Measurements from ENCODE around the gene NSG1. TPM values are rescaled to one million over a fixed set of nuclear protein-coding genes. Genes with fewer than 3 reads are reported as not detected.

NSG1 gene
- 10 to 100 TPM; 10.3 to 10.4 TPM for total RNA-seq
- 28.3 TPM for polyA plus RNA-seq (2013, experiment 1 of 2)
- polyA plus RNA-seq (2013, experiment 2 of 2) = 29.6 TPM
- 0.20 to 54.2 (median 7.9) reads per million in 172 experiments for total RNA-seq

- Histone ChIP-seq H3K36me3 (ENCODE audit: insufficient read depth, low read length) (peaks cover 2% of the 10 kb centered on the region), H3K4me3 (ENCODE audit: low read length) (peak within 1 kb of the TSS; percentile 63), H3K9me3 (ENCODE audit: control insufficient read depth in 1 of 2, insufficient read depth in 1 of 2, low read length in 2 of 2) (peaks cover 0 to 5% of the 10 kb centered on the region in 2 experiments), H3K27me3 (ENCODE audit: control insufficient read depth in 1 of 2, insufficient read depth in 2 of 2, low read length in 2 of 2) (peaks cover 3 to 15% of the 10 kb centered on the region in 2 experiments), H3K27ac (ENCODE audit: low read depth in 1 of 2, low read length in 2 of 2) (no peak within 1 kb of the TSS), H3K4me1 (ENCODE audit: insufficient read depth, low read length) (peaks cover 25% of the 10 kb centered on the region)
- peaks cover 17% of the 10 kb centered on the region for H3K4me1 Mint-ChIP-seq (ENCODE audit: low read depth)
- H3K4me3 Mint-ChIP-seq = peak within 1 kb of the TSS; percentile 96
- POLR2A ChIA-PET = interaction anchor here (0.8 to 1.9 kb wide), 5 partner anchors 9 to 139 kb away, joined by 3 to 12 read pairs (median 5); partner anchors contain the start of gene TMEM128
- peak in 11 of 14 experiments; percentile 12 to 72 (median 44) for DNase-seq
- H3K27ac Mint-ChIP-seq = peak within 1 kb of the TSS; percentile 63
- H3K36me3 Mint-ChIP-seq (ENCODE audit: low read depth) = peaks cover 9% of the 10 kb centered on the region
- peak; percentile 70 for ATAC-seq (ENCODE audit: poor library complexity)
- intact Hi-C loops (cut with DNase I, micrococcal nuclease) = no loop called here
- CTCF ChIA-PET = no interaction called here
- no peak for TF ChIP-seq CTCF (IDR thresholded peaks at IDR 0.05)
- H3K9me3 Mint-ChIP-seq = no peaks in the 10 kb centered on the region
- H3K27me3 Mint-ChIP-seq = peaks cover 19% of the 10 kb centered on the region
Observed at GRCh38 chr4:4386736-4387392, at the start of gene NSG1. TSS of gene NSG1 (plus strand) at chr4:4387102. CDS start at chr4:4387630, 528 bp downstream.

- no peak for TF ChIP-seq CTCF (IDR thresholded peaks at IDR 0.05)
- H3K4me1 Mint-ChIP-seq (ENCODE audit: low read depth) = peaks cover 19% of the 10 kb centered on the region
- DNase-seq (no peak), ATAC-seq (ENCODE audit: poor library complexity) (no peak)
- Histone ChIP-seq H3K4me3 (ENCODE audit: low read length) (no peak overlapping the region), H3K36me3 (ENCODE audit: insufficient read depth, low read length) (no peaks in the 10 kb centered on the region), H3K27ac (ENCODE audit: low read depth in 1 of 2, low read length in 2 of 2) (no peak overlapping the region), H3K9me3 (ENCODE audit: control insufficient read depth in 1 of 2, insufficient read depth in 1 of 2, low read length in 2 of 2) (no peaks in the 10 kb centered on the region), H3K4me1 (ENCODE audit: insufficient read depth, low read length) (peaks cover 4% of the 10 kb centered on the region), H3K27me3 (ENCODE audit: control insufficient read depth in 1 of 2, insufficient read depth in 2 of 2, low read length in 2 of 2) (no peaks in the 10 kb centered on the region)
- H3K27me3 Mint-ChIP-seq = no peaks in the 10 kb centered on the region
- intact Hi-C loops (cut with DNase I, micrococcal nuclease) = loop anchor here in 1 of 2 experiments (5.0 to 10.0 kb wide), 2 partner anchors 46 to 354 kb away; partner anchors contain the start of genes LYAR and ZBTB49
- H3K27ac Mint-ChIP-seq = no peak overlapping the region
- no peaks in the 10 kb centered on the region for H3K36me3 Mint-ChIP-seq (ENCODE audit: low read depth)
- H3K9me3 Mint-ChIP-seq = no peaks in the 10 kb centered on the region
- ChIA-PET CTCF (interaction anchor here (0.6 to 2.2 kb wide), 3 partner anchors 78 to 1013 kb away, joined by 3 to 8 read pairs (median 3); no protein-coding TSS in a partner anchor), POLR2A (interaction anchor here (1.2 kb wide), 1 partner anchor 78 kb away, joined by 3 read pairs; no protein-coding TSS in a partner anchor)
- H3K4me3 Mint-ChIP-seq = no peak overlapping the region
Observed at GRCh38 chr4:4338210-4339001, 48.5 kb upstream of the NSG1 start.

GRCh38 chr4:4339504-4340085, 47.3 kb upstream of the NSG1 start:
- no peaks in the 10 kb centered on the region for H3K36me3 ChIP-seq (ENCODE audit: insufficient read depth, low read length)
- H3K27ac ChIP-seq (ENCODE audit: low read depth in 1 of 2, low read length in 2 of 2) = no peak overlapping the region
- Mint-ChIP-seq H3K4me1 (ENCODE audit: low read depth) (peaks cover 18% of the 10 kb centered on the region), H3K4me3 (no peak overlapping the region), H3K36me3 (ENCODE audit: low read depth) (no peaks in the 10 kb centered on the region), H3K27me3 (no peaks in the 10 kb centered on the region), H3K9me3 (no peaks in the 10 kb centered on the region), H3K27ac (no peak overlapping the region)
- TF ChIP-seq CTCF (IDR thresholded peaks at IDR 0.05) = no peak
- H3K9me3 ChIP-seq (ENCODE audit: control insufficient read depth in 1 of 2, insufficient read depth in 1 of 2, low read length in 2 of 2) = no peaks in the 10 kb centered on the region
- intact Hi-C loops (cut with DNase I, micrococcal nuclease) = loop anchor here in 1 of 2 experiments (5.0 to 10.0 kb wide), 2 partner anchors 47 to 355 kb away; partner anchors contain the start of genes LYAR and ZBTB49
- H3K4me1 ChIP-seq (ENCODE audit: insufficient read depth, low read length) = peaks cover 4% of the 10 kb centered on the region
- CTCF ChIA-PET = interaction anchor here (1.1 kb wide), 1 partner anchor 79 kb away, joined by 3 read pairs; no protein-coding TSS in a partner anchor
- DNase-seq (no peak), ATAC-seq (ENCODE audit: poor library complexity) (no peak)
- POLR2A ChIA-PET = interaction anchor here (1.2 kb wide), 1 partner anchor 79 kb away, joined by 3 read pairs; no protein-coding TSS in a partner anchor
- no peaks in the 10 kb centered on the region for H3K27me3 ChIP-seq (ENCODE audit: control insufficient read depth in 1 of 2, insufficient read depth in 2 of 2, low read length in 2 of 2)
- H3K4me3 ChIP-seq (ENCODE audit: low read length) = no peak overlapping the region

Data from CD4-positive, alpha-beta T cell (primary cell).